Neural progenitor cell (in vitro differentiated cells): Measurements from ENCODE around the gene NEDD4. TPM values are rescaled to one million over a fixed set of nuclear protein-coding genes. Genes with fewer than 3 reads are reported as not detected.

Source experiments
- DNase-seq: peaks from one replicate; pipeline ENCODE4 v3.0.0-alpha.2; 2016; ENCODE audit warnings: low spot score
- H2AFZ ChIP-seq: fragments of 200-600 bp; sonication (generic); replicated peaks from 2 replicates; pipeline ENCODE4 v1.6.1; 2016; ENCODE audit warnings: antibody characterized with exemption
- H3F3A ChIP-seq: fragments of 200-600 bp; sonication (generic); 2 replicates; pipeline ENCODE4 v1.6.1; 2016; ENCODE audit warnings: antibody characterized with exemption, low read depth
- H3K27ac ChIP-seq: fragments of 200-600 bp; sonication (generic); 2 replicates; pipeline ENCODE4 v1.5.1; 2016; ENCODE audit warnings: mild to moderate bottlenecking
- H3K27me3 ChIP-seq: fragments of 200-600 bp; sonication (generic); 2 replicates; pipeline ENCODE4 v1.6.1; 2016; ENCODE audit warnings: mild to moderate bottlenecking, moderate library complexity
- H3K36me3 ChIP-seq: fragments of 200-600 bp; sonication (generic); 2 replicates; pipeline ENCODE4 v1.5.1; 2016
- H3K4me1 ChIP-seq: fragments of 200-600 bp; sonication (generic); 2 replicates; pipeline ENCODE4 v1.6.1; 2016; ENCODE audit warnings: mixed run types
- H3K4me2 ChIP-seq: fragments of 200-600 bp; sonication (generic); 2 replicates; pipeline ENCODE4 v1.6.1; 2016
- H3K4me3 ChIP-seq: fragments of 200-600 bp; sonication (generic); 2 replicates; pipeline ENCODE4 v1.5.1; 2016
- H3K79me2 ChIP-seq: fragments of 200-600 bp; sonication (generic); 2 replicates; pipeline ENCODE4 v1.6.1; 2016; ENCODE audit warnings: low read depth
- H3K9ac ChIP-seq: fragments of 200-600 bp; sonication (generic); 2 replicates; pipeline ENCODE4 v1.6.1; 2016
- H3K9me3 ChIP-seq: fragments of 200-600 bp; sonication (generic); 2 replicates; pipeline ENCODE4 v1.5.1; 2016; ENCODE audit warnings: low read depth
- H4K20me1 ChIP-seq: fragments of 200-600 bp; sonication (generic); 2 replicates; pipeline ENCODE4 v1.6.1; 2016; ENCODE audit warnings: low read depth
- H3K27ac Mint-ChIP-seq: 3 replicates; pipeline ENCODE4 v1.8.0; 2021; ENCODE audit warnings: mixed read lengths
- H3K27me3 Mint-ChIP-seq: 2 replicates; pipeline ENCODE4 v1.8.0; 2022; ENCODE audit warnings: low read depth, mild to moderate bottlenecking, inconsistent platforms, moderate library complexity, mixed read lengths; ENCODE audit not compliant: insufficient read depth
- H3K36me3 Mint-ChIP-seq: 3 replicates; pipeline ENCODE4 v1.8.0; 2021; ENCODE audit warnings: mixed read lengths
- H3K4me1 Mint-ChIP-seq: 3 replicates; pipeline ENCODE4 v1.8.0; 2021; ENCODE audit warnings: mixed read lengths
- H3K4me3 Mint-ChIP-seq: 3 replicates; pipeline ENCODE4 v1.8.0; 2021; ENCODE audit warnings: mild to moderate bottlenecking, moderate library complexity, mixed read lengths
- H3K9me3 Mint-ChIP-seq: 3 replicates; pipeline ENCODE4 v1.8.0; 2020; ENCODE audit warnings: mixed read lengths
- EZH2 ChIP-seq: fragments of 200-600 bp; sonication (generic); IDR thresholded peaks from 2 replicates; pipeline ENCODE4 v1.6.1; 2017; ENCODE audit warnings: antibody characterized with exemption, mild to moderate bottlenecking, moderate library complexity
- EZH2phosphoT487 ChIP-seq: fragments of 200-600 bp; sonication (generic); IDR thresholded peaks from 2 replicates; pipeline ENCODE4 v1.6.1; 2017; ENCODE audit warnings: antibody characterized with exemption
- total RNA-seq: library from RNA; depleted of rRNA; stranded (reverse); fragments of >200 nt; gene quantifications from 2 replicates; pipeline ENCODE4 v1.2.3, GENCODE V29; 2015; ENCODE audit warnings: low replicate concordance
- TF ChIP-seq, protein P1 (sequence below): fragments of 200-600 bp; sonication (generic); IDR thresholded peaks from 2 replicates; pipeline ENCODE4 v1.5.1; 2017; ENCODE audit warnings: antibody characterized with exemption, mild to moderate bottlenecking

NEDD4 gene
- total RNA-seq, 1 donor from 2014 or later: 36.7 TPM

GRCh38 chr15:55796321-55796965 lies 197.0 kb downstream of the NEDD4 start:
- H3K9me3 ChIP-seq: peaks cover 6% of the 10 kb centered on the region
- peaks cover 32% of the 10 kb centered on the region for H3K4me1 Mint-ChIP-seq
- no peak overlapping the region for H3K9ac ChIP-seq
- no peaks in the 10 kb centered on the region for H3K36me3 ChIP-seq
- H3K36me3 Mint-ChIP-seq: peaks cover 12% of the 10 kb centered on the region
- peak overlapping the region; percentile 67 for H3K4me3 Mint-ChIP-seq
- H3K27ac Mint-ChIP-seq: peak overlapping the region; percentile 76
- TF ChIP-seq EZH2: no peak
- no peak for TF ChIP-seq EZH2phosphoT487
- TF ChIP-seq, protein P1, sequence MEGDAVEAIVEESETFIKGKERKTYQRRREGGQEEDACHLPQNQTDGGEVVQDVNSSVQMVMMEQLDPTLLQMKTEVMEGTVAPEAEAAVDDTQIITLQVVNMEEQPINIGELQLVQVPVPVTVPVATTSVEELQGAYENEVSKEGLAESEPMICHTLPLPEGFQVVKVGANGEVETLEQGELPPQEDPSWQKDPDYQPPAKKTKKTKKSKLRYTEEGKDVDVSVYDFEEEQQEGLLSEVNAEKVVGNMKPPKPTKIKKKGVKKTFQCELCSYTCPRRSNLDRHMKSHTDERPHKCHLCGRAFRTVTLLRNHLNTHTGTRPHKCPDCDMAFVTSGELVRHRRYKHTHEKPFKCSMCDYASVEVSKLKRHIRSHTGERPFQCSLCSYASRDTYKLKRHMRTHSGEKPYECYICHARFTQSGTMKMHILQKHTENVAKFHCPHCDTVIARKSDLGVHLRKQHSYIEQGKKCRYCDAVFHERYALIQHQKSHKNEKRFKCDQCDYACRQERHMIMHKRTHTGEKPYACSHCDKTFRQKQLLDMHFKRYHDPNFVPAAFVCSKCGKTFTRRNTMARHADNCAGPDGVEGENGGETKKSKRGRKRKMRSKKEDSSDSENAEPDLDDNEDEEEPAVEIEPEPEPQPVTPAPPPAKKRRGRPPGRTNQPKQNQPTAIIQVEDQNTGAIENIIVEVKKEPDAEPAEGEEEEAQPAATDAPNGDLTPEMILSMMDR: no peak
- H2AFZ ChIP-seq: peak overlapping the region; percentile 36
- H3K9me3 Mint-ChIP-seq: peaks cover 34% of the 10 kb centered on the region
- no peaks in the 10 kb centered on the region for H3K79me2 ChIP-seq
- H3K4me1 ChIP-seq: peaks cover 13% of the 10 kb centered on the region
- H4K20me1 ChIP-seq: no peaks in the 10 kb centered on the region
- no peaks in the 10 kb centered on the region for H3K27me3 ChIP-seq
- peaks cover 7% of the 10 kb centered on the region for H3F3A ChIP-seq
- H3K27ac ChIP-seq: no peak overlapping the region
- no peak overlapping the region for H3K4me2 ChIP-seq
- H3K27me3 Mint-ChIP-seq: peaks cover 12% of the 10 kb centered on the region
- DNase-seq: no peak
- no peak overlapping the region for H3K4me3 ChIP-seq

DNA sequence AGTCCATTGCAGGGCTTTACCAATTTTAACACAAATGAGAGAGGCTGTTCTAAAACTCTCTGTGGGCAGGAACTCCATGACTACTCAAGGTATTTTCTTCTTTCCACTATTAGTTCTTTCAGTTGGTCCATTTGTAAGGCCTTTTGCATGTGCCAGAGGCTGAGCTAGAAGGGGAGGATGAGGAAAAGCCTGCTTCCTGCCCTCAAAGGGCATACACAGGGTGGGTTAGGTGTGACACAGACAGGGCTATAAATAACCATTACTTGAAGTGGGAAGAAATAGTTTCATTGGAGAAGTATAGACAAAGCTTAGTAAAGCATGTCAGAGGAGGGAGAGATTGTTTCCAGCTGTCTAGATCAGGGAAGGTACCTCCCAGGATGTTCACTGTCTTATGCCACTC lies 198.4 kb downstream of the NEDD4 start:
- Histone ChIP-seq H3K4me2 (no peak overlapping the region), H4K20me1 (no peaks in the 10 kb centered on the region), H3F3A (peaks cover 7% of the 10 kb centered on the region), H3K27me3 (no peaks in the 10 kb centered on the region), H2AFZ (no peak overlapping the region), H3K9me3 (peaks cover 6% of the 10 kb centered on the region), H3K36me3 (no peaks in the 10 kb centered on the region), H3K79me2 (no peaks in the 10 kb centered on the region), H3K4me1 (peaks cover 13% of the 10 kb centered on the region), H3K27ac (no peak overlapping the region), H3K4me3 (no peak overlapping the region), H3K9ac (no peak overlapping the region)
- Mint-ChIP-seq H3K4me1 (peaks cover 29% of the 10 kb centered on the region), H3K36me3 (peaks cover 13% of the 10 kb centered on the region), H3K9me3 (peaks cover 40% of the 10 kb centered on the region), H3K4me3 (no peak overlapping the region), H3K27me3 (peaks cover 12% of the 10 kb centered on the region), H3K27ac (no peak overlapping the region)
- DNase-seq: no peak
- no peak for TF ChIP-seq EZH2
- TF ChIP-seq EZH2phosphoT487: no peak
- TF ChIP-seq, protein P1: no peak

DNA sequence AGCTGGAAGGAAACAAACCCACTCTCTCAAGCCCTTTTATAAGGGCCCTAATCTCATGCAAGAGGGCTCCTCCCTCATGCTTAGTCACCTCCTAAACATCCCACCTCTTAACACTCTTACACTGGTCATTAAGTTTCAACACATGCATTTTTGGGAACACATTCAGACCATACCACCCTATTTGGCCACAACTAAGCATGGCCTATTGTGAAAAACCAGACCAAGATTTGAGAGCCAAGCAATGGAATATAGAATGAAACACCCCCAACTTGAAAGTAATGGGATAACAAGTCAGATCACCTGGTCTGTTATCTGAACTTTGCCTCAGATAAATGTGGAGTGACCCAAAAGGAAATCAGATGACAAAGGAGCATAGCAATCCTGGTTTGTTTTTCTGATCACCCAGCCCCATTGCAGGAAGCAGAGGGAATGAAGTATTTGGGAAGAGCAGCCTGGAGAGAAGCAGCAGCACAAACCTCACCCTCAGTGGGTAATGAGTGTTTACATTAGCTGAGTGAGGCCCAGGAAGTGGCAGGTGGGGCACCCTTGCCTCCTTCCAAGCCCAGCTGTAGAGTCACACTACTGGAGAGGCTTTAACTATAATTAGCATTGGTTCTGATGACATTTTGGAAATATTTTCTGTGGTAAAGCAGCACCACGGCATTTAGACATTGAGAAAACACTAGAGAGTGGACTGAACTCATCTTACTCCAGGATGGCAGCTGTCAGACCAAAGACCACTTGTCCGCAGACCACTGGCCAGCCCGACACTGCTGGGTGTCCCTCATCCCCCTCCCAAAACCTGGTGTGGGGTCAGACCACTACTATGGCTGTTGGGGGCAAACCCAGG lies 201.6 kb downstream of the NEDD4 start:
- Mint-ChIP-seq H3K9me3 (peaks cover 49% of the 10 kb centered on the region), H3K27me3 (peaks cover 18% of the 10 kb centered on the region), H3K36me3 (peaks cover 18% of the 10 kb centered on the region), H3K4me1 (peaks cover 11% of the 10 kb centered on the region), H3K4me3 (no peak overlapping the region), H3K27ac (no peak overlapping the region)
- Histone ChIP-seq H3K79me2 (no peaks in the 10 kb centered on the region), H3F3A (peaks cover 19% of the 10 kb centered on the region), H3K4me3 (no peak overlapping the region), H2AFZ (no peak overlapping the region), H3K4me1 (peaks cover 12% of the 10 kb centered on the region), H3K36me3 (no peaks in the 10 kb centered on the region), H3K4me2 (no peak overlapping the region), H3K27me3 (no peaks in the 10 kb centered on the region), H3K9ac (no peak overlapping the region), H3K27ac (no peak overlapping the region), H3K9me3 (peaks cover 6% of the 10 kb centered on the region), H4K20me1 (no peaks in the 10 kb centered on the region)
- DNase-seq: no peak
- no peak for TF ChIP-seq EZH2phosphoT487
- TF ChIP-seq, protein P1: no peak
- no peak for TF ChIP-seq EZH2
